IMR-90 (cell line): ENCODE measurements around the gene OR5AK2. TPM values are rescaled to one million over a fixed set of nuclear protein-coding genes. Genes with fewer than 3 reads are reported as not detected.

Experiments
- ATAC-seq: fragments of 200-7000 bp; cut with Tn5 transposase; 2 replicates; pipeline ENCODE4 v1.9.1; 2020; ENCODE audit warnings: low read depth, mild to moderate bottlenecking, moderate library complexity
- BruUV-seq: library from RNA; stranded (reverse); fragments of 400-500 nt; replicated peaks from 2 replicates; lab custom pipeline; 2021; lab: Mats Ljungman, UMichigan
- CTCF ChIA-PET: fragments of 300-600 bp; formaldehyde crosslinking; extraction: SDS; loops from one replicate; lab custom pipeline; 2021; ENCODE audit warnings: antibody characterized with exemption; lab: Yijun Ruan, JAX
- POLR2A ChIA-PET: fragments of 300-600 bp; sonication (Branson Sonifier 250); formaldehyde crosslinking; loops from one replicate; lab custom pipeline; 2022; ENCODE audit warnings: antibody characterized with exemption; ENCODE audit not compliant: unreplicated experiment; lab: Charles Lee
- DNase-seq: peaks from one replicate; pipeline ENCODE4 v3.0.0; 2013
- H2AFZ ChIP-seq: replicated peaks from 2 replicates; pipeline ENCODE3; 2013; ENCODE audit warnings: low read length, mild to moderate bottlenecking; ENCODE audit not compliant: poor library complexity
- H2AK5ac ChIP-seq: 2 replicates; pipeline ENCODE4 v1.6.1; 2013; ENCODE audit warnings: low read depth, low read length, inconsistent platforms
- H2AK9ac ChIP-seq: replicated peaks from 2 replicates; pipeline ENCODE3; 2013; ENCODE audit warnings: mild to moderate bottlenecking, low read depth, low read length, moderate library complexity; ENCODE audit not compliant: poor library complexity
- H2BK120ac ChIP-seq: 2 replicates; pipeline ENCODE4 v1.6.1; 2013; ENCODE audit warnings: low read depth, low read length, inconsistent platforms
- H2BK15ac ChIP-seq: 3 replicates; pipeline ENCODE4 v1.6.1; 2013; ENCODE audit warnings: low read depth, low read length, inconsistent platforms
- H2BK20ac ChIP-seq: 2 replicates; pipeline ENCODE4 v1.6.1; 2013; ENCODE audit warnings: low read depth, mild to moderate bottlenecking, inconsistent platforms, low read length, moderate library complexity
- H2BK5ac ChIP-seq: 2 replicates; pipeline ENCODE4 v1.6.1; 2013; ENCODE audit warnings: mild to moderate bottlenecking, low read depth, low read length, inconsistent platforms; ENCODE audit not compliant: poor library complexity, severe bottlenecking
- H3K14ac ChIP-seq: replicated peaks from 2 replicates; pipeline ENCODE4 v1.6.1; 2013; ENCODE audit warnings: low read depth, low read length, inconsistent platforms
- H3K18ac ChIP-seq: 2 replicates; pipeline ENCODE4 v1.6.1; 2013; ENCODE audit warnings: low read depth, low read length, control low read depth
- H3K23ac ChIP-seq: 2 replicates; pipeline ENCODE4 v1.6.1; 2013; ENCODE audit warnings: low read depth, low read length, inconsistent platforms
- H3K27ac ChIP-seq: 2 replicates; pipeline ENCODE4 v1.5.1; 2013; ENCODE audit warnings: mild to moderate bottlenecking, control low read depth, low read length; ENCODE audit not compliant: insufficient read depth
- H3K27me3 ChIP-seq: 2 replicates; pipeline ENCODE4 v1.6.1; 2013; ENCODE audit warnings: low read length; ENCODE audit not compliant: control insufficient read depth, insufficient read depth
- H3K36me3 ChIP-seq: 2 replicates; pipeline ENCODE4 v1.6.1; 2013; ENCODE audit warnings: low read length, mixed read lengths; ENCODE audit not compliant: control insufficient read depth, insufficient read depth
- H3K4ac ChIP-seq: 2 replicates; pipeline ENCODE4 v1.6.1; 2013; ENCODE audit warnings: low read depth, low read length, inconsistent platforms
- H3K4me1 ChIP-seq: 2 replicates; pipeline ENCODE4 v1.6.1; 2013; ENCODE audit warnings: low read length, mixed read lengths; ENCODE audit not compliant: control insufficient read depth, insufficient read depth
- H3K4me2 ChIP-seq: 2 replicates; pipeline ENCODE4 v1.6.1; 2013; ENCODE audit warnings: low read depth, mild to moderate bottlenecking, control low read depth, low read length, moderate library complexity
- H3K4me3 ChIP-seq: 2 replicates; pipeline ENCODE4 v1.5.1; 2013; ENCODE audit warnings: low read depth, mild to moderate bottlenecking, control low read depth, low read length, moderate library complexity; ENCODE audit not compliant: insufficient read depth
- H3K56ac ChIP-seq: 2 replicates; pipeline ENCODE4 v1.6.1; 2013; ENCODE audit warnings: low read length, inconsistent platforms; ENCODE audit not compliant: insufficient read depth; ENCODE audit errors: extremely low read depth
- H3K79me1 ChIP-seq, 2 experiments: 2 replicates each; pipeline ENCODE4 v1.6.1; 2013; ENCODE audit warnings: low read length in 2 of 2, inconsistent platforms in 1 of 2, low read depth in 1 of 2
- H3K9ac ChIP-seq: 2 replicates; pipeline ENCODE4 v1.6.1; 2013; ENCODE audit warnings: low read depth, low read length, control low read depth
- H3K9me1 ChIP-seq: 2 replicates; pipeline ENCODE4 v1.6.1; 2013; ENCODE audit warnings: low read length, inconsistent platforms; ENCODE audit not compliant: insufficient read depth
- H3K9me3 ChIP-seq: 2 replicates; pipeline ENCODE4 v1.6.1; 2013; ENCODE audit warnings: low read length; ENCODE audit not compliant: control insufficient read depth, insufficient read depth
- H4K20me1 ChIP-seq: 2 replicates; pipeline ENCODE4 v1.6.1; 2013; ENCODE audit warnings: low read length, inconsistent platforms; ENCODE audit not compliant: insufficient read depth
- H4K5ac ChIP-seq: 2 replicates; pipeline ENCODE4 v1.6.1; 2013; ENCODE audit warnings: mild to moderate bottlenecking, low read depth, low read length, control low read depth
- H4K8ac ChIP-seq, 2 experiments: 2 replicates each; pipeline ENCODE4 v1.6.1; 2013; ENCODE audit warnings: low read depth in 2 of 2, low read length in 2 of 2, control low read depth in 1 of 2, inconsistent platforms in 1 of 2
- H4K91ac ChIP-seq: 2 replicates; pipeline ENCODE4 v1.6.1; 2013; ENCODE audit warnings: low read depth, low read length, inconsistent platforms; ENCODE audit not compliant: insufficient read depth
- BHLHE40 ChIP-seq: fragments of 150-350 bp; IDR thresholded peaks from 2 replicates; pipeline ENCODE4 v1.6.1; 2016; ENCODE audit warnings: mild to moderate bottlenecking, low read depth, low read length
- CEBPB ChIP-seq: IDR thresholded peaks from 2 replicates; pipeline ENCODE4 v1.6.1; 2012; ENCODE audit warnings: low read depth, low read length, improper control_type of control experiment
- CHD1 ChIP-seq: IDR thresholded peaks from 2 replicates; pipeline ENCODE4 v1.6.1; 2012; ENCODE audit warnings: low read depth, low read length, improper control_type of control experiment
- ELK1 ChIP-seq: fragments of 150-350 bp; IDR thresholded peaks from 2 replicates; pipeline ENCODE4 v1.6.1; 2016; ENCODE audit warnings: low read depth, mild to moderate bottlenecking, low read length, moderate library complexity, borderline replicate concordance
- FOS ChIP-seq: fragments of 150-350 bp; IDR thresholded peaks from 2 replicates; pipeline ENCODE4 v1.6.1; 2016; ENCODE audit warnings: low read depth, low read length
- MAFK ChIP-seq: IDR thresholded peaks from 2 replicates; pipeline ENCODE4 v1.6.1; 2012; ENCODE audit warnings: low read depth, low read length, improper control_type of control experiment
- MAZ ChIP-seq: IDR thresholded peaks from 2 replicates; pipeline ENCODE4 v1.6.1; 2012; ENCODE audit warnings: low read depth, mild to moderate bottlenecking, low read length, improper control_type of control experiment, moderate library complexity, borderline replicate concordance
- MXI1 ChIP-seq: IDR thresholded peaks from 2 replicates; pipeline ENCODE4 v1.6.1; 2012; ENCODE audit warnings: low read depth, mild to moderate bottlenecking, low read length, moderate library complexity, borderline replicate concordance
- NFE2L2 ChIP-seq: fragments of 150-350 bp; IDR thresholded peaks from 2 replicates; pipeline ENCODE4 v1.6.1; 2016; ENCODE audit warnings: low read depth, mild to moderate bottlenecking, low read length
- POLR2A ChIP-seq: IDR thresholded peaks from 2 replicates; pipeline ENCODE4 v1.6.1; 2012; ENCODE audit warnings: mild to moderate bottlenecking, low read depth, low read length
- RAD21 ChIP-seq: IDR thresholded peaks from 2 replicates; pipeline ENCODE4 v1.6.1; 2012; ENCODE audit warnings: low read length, improper control_type of control experiment
- RCOR1 ChIP-seq: IDR thresholded peaks from 2 replicates; pipeline ENCODE4 v1.6.1; 2012; ENCODE audit warnings: mild to moderate bottlenecking, low read length, improper control_type of control experiment; ENCODE audit not compliant: insufficient replicate concordance
- RFX5 ChIP-seq: IDR thresholded peaks from 2 replicates; pipeline ENCODE4 v1.8.0; 2012; ENCODE audit warnings: low read depth, mild to moderate bottlenecking, low read length, moderate library complexity
- SMC3 ChIP-seq: fragments of 150-350 bp; IDR thresholded peaks from 2 replicates; pipeline ENCODE4 v1.6.1; 2016; ENCODE audit warnings: low read depth, mild to moderate bottlenecking, antibody characterized with exemption, low read length, moderate library complexity
- USF2 ChIP-seq: fragments of 150-350 bp; IDR thresholded peaks from 2 replicates; pipeline ENCODE4 v1.6.1; 2017; ENCODE audit warnings: mild to moderate bottlenecking, antibody characterized with exemption, low read length, low read depth
- WGBS, 2 experiments: methylation state at CpG; one replicate each; pipeline versions ENCODE4 v1.1.5 to v1.1.7; 2013; ENCODE audit warnings: missing lambda C conversion rate in 2 of 2; ENCODE audit not compliant: insufficient read length in 1 of 2; ENCODE audit errors: extremely low coverage in 2 of 2; 5-methylcytosine and 5-hydroxymethylcytosine counted together
- dilution Hi-C: fragments of 300-500 bp; cut with HindIII; formaldehyde crosslinking; loops from one replicate; pipeline ENCODE4 v1.14.3; 2018; ENCODE audit warnings: low sequenced_read_pairs; ENCODE audit not compliant: unreplicated experiment
- in situ Hi-C: fragments of 300-500 bp; cut with MboI; formaldehyde crosslinking; loops from 3 replicates; pipeline ENCODE4 v1.14.3; 2019; ENCODE audit warnings: low sequenced_read_pairs, inconsistent platforms, mixed read lengths
- intact Hi-C: fragments of 100-400 bp; cut with micrococcal nuclease; formaldehyde crosslinking; loops from 2 replicates; pipeline ENCODE4 v1.10.0; 2022
- polyA plus RNA-seq, 3 experiments: library from polyadenylated mRNA; depleted of rRNA; stranded (reverse); fragments of >200 nt; gene quantifications; 2 replicates each; pipeline ENCODE4 v1.2.3, GENCODE V29; 2012; ENCODE audit warnings: low replicate concordance in 1 of 3
- total RNA-seq: library from RNA; depleted of rRNA; stranded (reverse); fragments of >200 nt; gene quantifications from 2 replicates; pipeline ENCODE4 v1.2.3, GENCODE V29; 2012
- TF ChIP-seq, protein P1 (sequence below): conservative IDR thresholded peaks from 2 replicates; pipeline ENCODE4 v1.5.1; 2012; ENCODE audit warnings: mild to moderate bottlenecking, low read depth, low read length, improper control_type of control experiment

OR5AK2 gene
- total and polyA plus RNA-seq, 2 of the 4 experiments (the other 2 are of a cell fraction), result not detected

GRCh38 chr11:56977314-56977713 lies 11.4 kb upstream of the OR5AK2 start:
- Histone ChIP-seq H3K4me3 (no peak overlapping the region), H3K36me3 (no peaks in the 10 kb centered on the region), H2BK15ac (no peak overlapping the region), H3K4me1 (no peaks in the 10 kb centered on the region), H3K9me1 (no peaks in the 10 kb centered on the region), H3K4ac (no peak overlapping the region), H4K20me1 (no peaks in the 10 kb centered on the region), H3K23ac (no peak overlapping the region), H3K27ac (no peak overlapping the region), H4K5ac (no peak overlapping the region), H3K14ac (no peak overlapping the region), H2AK5ac (no peak overlapping the region), H2AK9ac (no peak overlapping the region), H2BK120ac (no peak overlapping the region), H3K27me3 (no peaks in the 10 kb centered on the region), H3K4me2 (no peak overlapping the region), H4K8ac (no peak overlapping the region), H2BK20ac (no peak overlapping the region), H3K9me3 (no peaks in the 10 kb centered on the region), H3K18ac (no peak overlapping the region), H2AFZ (no peak overlapping the region), H3K79me1 (no peaks in the 10 kb centered on the region), H2BK5ac (no peak overlapping the region), H4K91ac (no peak overlapping the region), H3K56ac (no peak overlapping the region), H3K9ac (no peak overlapping the region)
- no TSS peak for BruUV-seq
- ChIA-PET CTCF (no interaction called here), POLR2A (no interaction called here)
- no peak for TF ChIP-seq CHD1
- TF ChIP-seq ELK1, result no peak
- TF ChIP-seq, protein P1, sequence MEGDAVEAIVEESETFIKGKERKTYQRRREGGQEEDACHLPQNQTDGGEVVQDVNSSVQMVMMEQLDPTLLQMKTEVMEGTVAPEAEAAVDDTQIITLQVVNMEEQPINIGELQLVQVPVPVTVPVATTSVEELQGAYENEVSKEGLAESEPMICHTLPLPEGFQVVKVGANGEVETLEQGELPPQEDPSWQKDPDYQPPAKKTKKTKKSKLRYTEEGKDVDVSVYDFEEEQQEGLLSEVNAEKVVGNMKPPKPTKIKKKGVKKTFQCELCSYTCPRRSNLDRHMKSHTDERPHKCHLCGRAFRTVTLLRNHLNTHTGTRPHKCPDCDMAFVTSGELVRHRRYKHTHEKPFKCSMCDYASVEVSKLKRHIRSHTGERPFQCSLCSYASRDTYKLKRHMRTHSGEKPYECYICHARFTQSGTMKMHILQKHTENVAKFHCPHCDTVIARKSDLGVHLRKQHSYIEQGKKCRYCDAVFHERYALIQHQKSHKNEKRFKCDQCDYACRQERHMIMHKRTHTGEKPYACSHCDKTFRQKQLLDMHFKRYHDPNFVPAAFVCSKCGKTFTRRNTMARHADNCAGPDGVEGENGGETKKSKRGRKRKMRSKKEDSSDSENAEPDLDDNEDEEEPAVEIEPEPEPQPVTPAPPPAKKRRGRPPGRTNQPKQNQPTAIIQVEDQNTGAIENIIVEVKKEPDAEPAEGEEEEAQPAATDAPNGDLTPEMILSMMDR, result no peak
- TF ChIP-seq RCOR1, result no peak
- TF ChIP-seq MXI1, result no peak
- no peak for TF ChIP-seq MAZ
- no peak for TF ChIP-seq MAFK
- TF ChIP-seq POLR2A, result no peak
- no peak for TF ChIP-seq SMC3
- TF ChIP-seq FOS, result no peak
- no peak for TF ChIP-seq RAD21
- no peak for TF ChIP-seq USF2
- no peak for TF ChIP-seq NFE2L2
- TF ChIP-seq BHLHE40, result no peak
- no peak for TF ChIP-seq RFX5
- no peak for TF ChIP-seq CEBPB
- intact Hi-C loops (no loop called here), in situ Hi-C loops (no loop called here), dilution Hi-C loops (no loop called here)
- ATAC-seq, result no peak
- no peak for DNase-seq
- WGBS, 2 experiments, result no CpG with 5 or more reads among the region's 2 CpGs
